Activated CD4-positive, alpha-beta T cell treated with anti-CD3 and anti-CD28 coated beads, Interleukin-2, amount 10 ng/mL, durations not matched to agents 24 days and 14 days (primary cell): ENCODE results near the gene TGM3. TPM values are rescaled to one million over a fixed set of nuclear protein-coding genes. Genes with fewer than 3 reads are reported as not detected.

Source experiments
- DNase-seq: peaks from one replicate; pipeline ENCODE4 v3.0.0; 2022
- H3K27ac Mint-ChIP-seq: one replicate; pipeline ENCODE4 v1.8.0; 2022; ENCODE audit warnings: mild to moderate bottlenecking, mixed read lengths
- H3K27me3 Mint-ChIP-seq: one replicate; pipeline ENCODE4 v1.8.0; 2022; ENCODE audit warnings: mixed read lengths
- H3K36me3 Mint-ChIP-seq: one replicate; pipeline ENCODE4 v1.8.0; 2022; ENCODE audit warnings: low read depth, mild to moderate bottlenecking, mixed read lengths
- H3K4me1 Mint-ChIP-seq: one replicate; pipeline ENCODE4 v1.8.0; 2021; ENCODE audit warnings: mixed read lengths
- H3K4me3 Mint-ChIP-seq: one replicate; pipeline ENCODE4 v1.8.0; 2022; ENCODE audit warnings: mild to moderate bottlenecking, moderate library complexity, mixed read lengths
- H3K9me3 Mint-ChIP-seq: one replicate; pipeline ENCODE4 v1.8.0; 2021; ENCODE audit warnings: mixed read lengths
- intact Hi-C: fragments of 100-400 bp; cut with micrococcal nuclease; formaldehyde crosslinking; loops from one replicate; pipeline ENCODE4 v1.15.1; 2023
- total RNA-seq: library from RNA; stranded (reverse); gene quantifications from 2 replicates; pipeline ENCODE4 v1.2.3, GENCODE V29; 2022

Gene TGM3
- total RNA-seq, 1 donor from 2014 or later, result not detected

DNA sequence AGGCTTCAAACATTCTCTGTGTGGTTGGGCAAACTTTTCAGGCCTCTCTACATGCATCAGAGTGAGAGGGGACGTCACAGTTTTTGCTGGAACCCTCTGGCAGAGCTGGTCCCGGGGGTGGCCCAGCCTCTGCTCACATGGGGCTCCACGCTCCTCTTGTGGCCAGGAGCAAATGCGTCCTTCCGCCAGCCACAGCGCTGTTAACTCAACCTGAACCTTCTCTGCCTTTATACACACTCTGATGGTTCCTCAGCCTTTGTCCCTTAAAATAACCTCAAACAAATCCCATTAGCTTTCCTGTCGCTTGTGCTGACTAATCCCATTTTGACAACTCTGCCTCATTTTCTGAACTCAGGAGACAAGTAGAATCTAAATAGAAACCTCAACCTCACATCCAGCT is 45.5 kb downstream of the TGM3 start:
- no peaks in the 10 kb centered on the region for H3K4me1 Mint-ChIP-seq
- H3K27me3 Mint-ChIP-seq, result peaks cover 3% of the 10 kb centered on the region
- no peaks in the 10 kb centered on the region for H3K36me3 Mint-ChIP-seq
- DNase-seq, result no peak
- H3K27ac Mint-ChIP-seq, result no peak overlapping the region
- intact Hi-C loops, result no loop called here
- no peak overlapping the region for H3K4me3 Mint-ChIP-seq
- H3K9me3 Mint-ChIP-seq, result no peaks in the 10 kb centered on the region

DNA sequence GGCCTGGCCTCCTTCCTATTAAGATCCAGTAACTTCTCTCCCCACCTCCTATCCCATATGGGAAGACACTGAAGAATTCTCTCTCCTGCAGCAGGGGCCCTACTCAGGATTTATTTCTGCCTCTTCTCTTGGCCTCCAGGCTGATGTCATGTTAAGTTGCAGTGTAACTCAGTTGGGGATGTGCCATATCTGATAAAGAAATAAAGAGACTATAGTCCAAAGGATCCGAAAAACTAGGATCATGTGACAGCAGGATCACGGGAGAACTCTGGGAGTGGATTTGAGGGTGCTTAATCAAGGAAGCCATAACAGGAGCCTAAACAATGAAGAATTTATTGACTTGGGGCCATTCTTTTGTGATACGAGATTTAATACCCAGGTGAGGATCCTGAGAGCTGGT is 46.4 kb downstream of the TGM3 start:
- no peak overlapping the region for H3K4me3 Mint-ChIP-seq
- intact Hi-C loops, result no loop called here
- DNase-seq, result no peak
- no peaks in the 10 kb centered on the region for H3K4me1 Mint-ChIP-seq
- no peak overlapping the region for H3K27ac Mint-ChIP-seq
- H3K9me3 Mint-ChIP-seq, result no peaks in the 10 kb centered on the region
- H3K36me3 Mint-ChIP-seq, result no peaks in the 10 kb centered on the region
- peaks cover 3% of the 10 kb centered on the region for H3K27me3 Mint-ChIP-seq

DNA sequence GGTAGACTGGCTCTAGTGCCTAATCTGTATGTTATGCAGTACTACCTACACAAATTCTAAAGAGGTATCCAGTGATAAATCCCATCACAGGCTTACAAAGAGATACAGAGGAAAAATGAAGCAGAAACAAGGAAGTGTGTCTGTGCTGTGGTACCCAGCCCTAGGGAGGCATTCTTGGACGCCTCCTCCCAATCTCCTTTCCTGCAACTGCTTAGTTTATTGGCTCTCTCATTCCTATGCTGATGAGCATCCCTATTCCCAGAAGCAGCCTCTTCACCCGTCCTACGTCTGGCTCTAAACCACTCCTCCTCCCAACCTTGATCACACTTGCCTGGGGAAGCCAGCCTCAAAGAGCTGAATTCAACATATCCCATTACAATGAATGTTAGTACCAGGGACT is 50.4 kb downstream of the TGM3 start:
- intact Hi-C loops, result no loop called here
- DNase-seq, result no peak

DNA sequence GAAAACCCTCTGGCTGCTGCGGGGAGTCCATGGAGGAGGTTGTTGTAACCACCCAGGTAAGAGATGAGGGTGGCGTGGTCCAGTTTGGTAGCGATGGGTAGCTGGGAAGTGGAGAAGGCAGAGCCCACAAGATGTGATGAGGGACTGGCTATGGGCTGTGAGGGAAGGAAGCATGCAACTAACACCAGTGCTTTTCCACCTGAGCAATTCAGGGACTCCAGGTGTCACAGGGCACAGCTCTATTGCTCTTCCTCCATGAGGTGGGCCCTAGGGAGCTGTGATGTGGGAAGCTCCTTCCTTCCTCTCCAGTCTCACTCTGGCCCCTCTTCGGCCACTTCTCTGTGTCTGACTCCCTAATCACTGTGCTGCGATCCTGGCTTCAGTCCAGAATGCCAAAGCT is 52.5 kb downstream of the TGM3 start:
- H3K27me3 Mint-ChIP-seq, result peaks cover 14% of the 10 kb centered on the region
- no peaks in the 10 kb centered on the region for H3K9me3 Mint-ChIP-seq
- intact Hi-C loops, result no loop called here
- H3K27ac Mint-ChIP-seq, result no peak overlapping the region
- peaks cover 4% of the 10 kb centered on the region for H3K4me1 Mint-ChIP-seq
- DNase-seq, result no peak
- no peaks in the 10 kb centered on the region for H3K36me3 Mint-ChIP-seq
- no peak overlapping the region for H3K4me3 Mint-ChIP-seq

More for the DNA sequence above, 50.4 kb downstream of the TGM3 start:
- no peaks in the 10 kb centered on the region for H3K36me3 Mint-ChIP-seq
- no peaks in the 10 kb centered on the region for H3K4me1 Mint-ChIP-seq
- H3K4me3 Mint-ChIP-seq, result no peak overlapping the region
- no peak overlapping the region for H3K27ac Mint-ChIP-seq
- H3K27me3 Mint-ChIP-seq, result peaks cover 11% of the 10 kb centered on the region
- H3K9me3 Mint-ChIP-seq, result no peaks in the 10 kb centered on the region

DNA sequence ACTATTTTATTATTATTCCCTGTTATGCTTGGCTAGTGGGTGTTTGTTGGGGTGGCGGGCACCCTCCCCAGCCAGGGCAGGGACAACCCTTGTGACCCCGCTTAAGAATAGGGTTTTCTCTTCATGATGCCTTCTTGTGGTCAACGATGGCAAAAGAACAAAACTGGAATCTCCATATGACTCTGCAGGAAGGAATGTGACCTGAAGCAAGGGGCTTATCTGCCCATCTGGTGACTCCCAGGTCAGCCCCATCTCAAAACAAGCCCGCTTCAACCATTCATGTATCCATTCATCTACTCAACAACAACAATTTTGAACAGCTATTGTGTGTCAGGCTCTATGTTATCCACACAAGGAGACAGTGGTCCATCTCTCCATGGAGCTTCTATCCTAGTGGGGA is 54.0 kb downstream of the TGM3 start:
- Mint-ChIP-seq H3K27ac (no peak overlapping the region), H3K4me3 (no peak overlapping the region), H3K4me1 (peaks cover 4% of the 10 kb centered on the region), H3K9me3 (no peaks in the 10 kb centered on the region), H3K27me3 (peaks cover 26% of the 10 kb centered on the region), H3K36me3 (no peaks in the 10 kb centered on the region)
- intact Hi-C loops, result no loop called here
- DNase-seq, result no peak

DNA sequence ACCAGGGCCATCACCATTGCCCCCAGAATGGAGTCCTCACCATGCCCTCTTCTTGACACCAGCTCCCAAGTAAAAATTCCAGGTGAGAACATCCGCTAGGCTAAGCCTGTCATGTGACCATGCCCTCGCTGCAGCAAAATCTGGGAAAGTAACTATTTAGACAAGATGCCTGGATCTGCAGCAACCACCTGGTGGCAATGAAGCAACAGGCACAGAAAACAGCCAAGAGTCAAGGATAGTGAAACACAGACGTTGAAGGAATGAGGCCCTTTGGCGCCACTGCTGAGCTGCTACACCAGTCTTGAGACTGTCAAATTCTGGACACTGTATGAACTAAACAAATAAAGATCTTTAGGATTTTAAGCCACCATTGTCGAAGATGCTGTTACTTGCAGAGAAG is 54.8 kb downstream of the TGM3 start:
- peaks cover 33% of the 10 kb centered on the region for H3K27me3 Mint-ChIP-seq

DNA sequence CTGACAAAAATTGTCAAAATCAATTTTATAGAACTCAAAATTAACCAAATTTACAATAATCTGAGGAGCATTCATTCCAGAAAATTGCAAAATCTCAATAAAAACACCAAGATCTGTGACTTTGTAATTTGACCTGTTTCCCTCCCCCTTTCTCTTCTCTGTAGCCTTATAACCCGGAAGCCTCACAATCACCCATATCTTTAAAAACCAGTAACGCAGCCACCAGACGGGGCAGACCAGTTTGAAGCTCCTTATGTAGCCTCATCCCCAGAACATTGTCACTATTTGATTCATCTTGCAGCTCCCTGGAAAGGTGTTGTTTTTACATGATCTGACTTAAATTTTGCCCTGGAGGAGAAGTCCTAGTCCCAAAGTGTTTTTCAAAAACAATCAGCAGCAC is 57.4 kb downstream of the TGM3 start:
- H3K9me3 Mint-ChIP-seq, result no peaks in the 10 kb centered on the region
- intact Hi-C loops, result no loop called here
- peaks cover 4% of the 10 kb centered on the region for H3K4me1 Mint-ChIP-seq
- no peaks in the 10 kb centered on the region for H3K36me3 Mint-ChIP-seq
- DNase-seq, result no peak
- H3K27ac Mint-ChIP-seq, result no peak overlapping the region
- peaks cover 44% of the 10 kb centered on the region for H3K27me3 Mint-ChIP-seq
- H3K4me3 Mint-ChIP-seq, result no peak overlapping the region

More for the DNA sequence above, 54.8 kb downstream of the TGM3 start:
- intact Hi-C loops, result no loop called here
- H3K9me3 Mint-ChIP-seq, result no peaks in the 10 kb centered on the region
- H3K4me1 Mint-ChIP-seq, result peaks cover 4% of the 10 kb centered on the region
- H3K36me3 Mint-ChIP-seq, result no peaks in the 10 kb centered on the region
- no peak for DNase-seq
- no peak overlapping the region for H3K4me3 Mint-ChIP-seq
- H3K27ac Mint-ChIP-seq, result no peak overlapping the region

DNA sequence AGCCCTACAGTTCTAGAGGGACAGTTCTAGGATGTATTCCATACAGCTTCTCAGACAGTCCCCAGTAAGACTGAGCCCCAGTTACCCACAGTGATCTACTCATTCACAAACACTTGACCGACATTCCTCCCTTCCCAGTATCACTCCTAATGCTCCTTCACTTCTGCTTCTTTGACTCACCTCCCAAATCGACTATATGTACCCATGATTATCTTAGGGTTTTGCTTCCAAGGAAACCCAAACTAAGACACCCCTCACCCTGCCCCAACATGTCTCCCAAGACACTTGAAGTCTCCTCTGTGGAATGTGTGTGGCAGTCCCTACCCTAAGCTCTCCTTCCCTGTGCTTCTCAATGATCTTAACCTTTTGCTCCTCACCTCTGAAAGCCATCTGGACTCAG is 61.3 kb downstream of the TGM3 start:
- H3K4me1 Mint-ChIP-seq, result peaks cover 3% of the 10 kb centered on the region
- H3K27me3 Mint-ChIP-seq, result peaks cover 62% of the 10 kb centered on the region
- no peak overlapping the region for H3K27ac Mint-ChIP-seq
- peaks cover 6% of the 10 kb centered on the region for H3K9me3 Mint-ChIP-seq
- no peak overlapping the region for H3K4me3 Mint-ChIP-seq
- intact Hi-C loops, result no loop called here
- H3K36me3 Mint-ChIP-seq, result peaks cover 2% of the 10 kb centered on the region
- DNase-seq, result no peak

DNA sequence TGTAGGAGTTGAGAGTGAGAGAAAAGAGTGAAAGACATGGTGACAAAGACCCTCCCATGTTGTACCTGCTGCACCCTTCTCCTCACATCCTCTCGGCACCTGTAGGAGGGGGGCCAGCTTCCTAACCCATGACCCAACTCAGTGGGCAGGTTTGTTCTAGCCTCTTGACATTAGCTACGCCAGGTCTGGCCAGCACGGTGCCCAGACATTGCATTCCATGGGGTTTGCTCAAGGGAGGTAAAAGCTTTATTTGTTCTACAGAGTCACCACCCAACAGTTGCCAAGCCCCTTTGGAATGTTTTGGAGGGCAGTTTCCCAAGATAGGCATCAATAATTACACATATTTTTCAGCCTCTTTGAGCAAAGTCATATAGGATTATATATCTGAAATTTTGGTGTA is 62.2 kb downstream of the TGM3 start:
- intact Hi-C loops, result no loop called here
- peaks cover 6% of the 10 kb centered on the region for H3K9me3 Mint-ChIP-seq
- H3K36me3 Mint-ChIP-seq, result peaks cover 2% of the 10 kb centered on the region
- H3K4me1 Mint-ChIP-seq, result no peaks in the 10 kb centered on the region
- no peak for DNase-seq
- peaks cover 61% of the 10 kb centered on the region for H3K27me3 Mint-ChIP-seq
- H3K27ac Mint-ChIP-seq, result no peak overlapping the region
- H3K4me3 Mint-ChIP-seq, result no peak overlapping the region

DNA sequence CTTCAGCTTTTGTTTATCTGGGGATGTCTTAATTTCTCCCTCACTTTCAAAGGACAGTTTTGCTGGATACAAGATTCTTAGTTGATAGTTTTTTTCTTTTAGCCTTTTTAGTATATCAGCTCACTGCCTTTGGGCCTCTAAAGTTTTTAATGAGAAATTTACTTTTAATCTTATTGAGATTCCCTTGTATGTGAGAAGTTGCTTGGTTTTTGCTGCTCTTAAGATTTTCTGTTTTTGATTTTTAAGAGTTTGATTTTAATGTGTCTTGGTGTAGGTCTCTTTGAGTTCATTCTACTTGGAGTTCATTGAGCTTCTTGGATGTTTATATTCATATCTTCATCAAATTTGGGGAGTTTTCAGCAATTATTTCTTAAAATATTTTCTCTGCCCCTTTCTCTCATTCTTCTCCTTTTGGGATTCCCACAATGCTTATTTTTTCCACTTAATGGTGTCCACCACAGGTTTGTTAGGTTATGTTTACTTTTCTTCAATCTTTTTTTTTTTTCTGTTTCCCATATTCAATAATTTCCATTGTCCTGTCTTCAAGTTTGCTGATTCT is 65.3 kb downstream of the TGM3 start:
- Mint-ChIP-seq H3K27me3 (peaks cover 48% of the 10 kb centered on the region), H3K9me3 (peaks cover 6% of the 10 kb centered on the region), H3K27ac (no peak overlapping the region)

DNA sequence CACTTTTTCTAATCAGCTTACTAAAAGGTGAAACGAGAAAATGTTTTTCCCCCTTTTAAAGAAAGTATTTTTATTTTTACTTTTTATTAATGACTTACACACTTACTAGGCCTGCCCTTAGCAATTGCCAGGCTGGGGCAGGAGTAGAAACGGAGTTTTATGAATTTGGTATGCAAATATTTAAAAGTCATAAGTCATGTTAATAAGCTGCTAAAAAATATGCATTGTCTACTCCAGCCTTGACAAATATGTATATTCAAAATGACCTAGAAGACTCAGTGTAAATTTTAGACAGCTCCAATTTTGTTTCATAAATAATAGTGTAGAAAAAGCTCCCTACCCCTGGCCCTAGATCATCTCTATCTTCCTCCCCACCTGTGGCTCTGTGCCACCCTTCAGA is 67.4 kb downstream of the TGM3 start:
- Mint-ChIP-seq H3K4me3 (no peak overlapping the region), H3K36me3 (peaks cover 2% of the 10 kb centered on the region), H3K9me3 (peaks cover 6% of the 10 kb centered on the region), H3K27me3 (peaks cover 51% of the 10 kb centered on the region), H3K27ac (no peak overlapping the region), H3K4me1 (no peaks in the 10 kb centered on the region)
- DNase-seq, result no peak
- intact Hi-C loops, result no loop called here

More for the DNA sequence above, 65.3 kb downstream of the TGM3 start:
- Mint-ChIP-seq H3K4me1 (no peaks in the 10 kb centered on the region), H3K4me3 (no peak overlapping the region), H3K36me3 (peaks cover 2% of the 10 kb centered on the region)
- intact Hi-C loops, result no loop called here
- no peak for DNase-seq

DNA sequence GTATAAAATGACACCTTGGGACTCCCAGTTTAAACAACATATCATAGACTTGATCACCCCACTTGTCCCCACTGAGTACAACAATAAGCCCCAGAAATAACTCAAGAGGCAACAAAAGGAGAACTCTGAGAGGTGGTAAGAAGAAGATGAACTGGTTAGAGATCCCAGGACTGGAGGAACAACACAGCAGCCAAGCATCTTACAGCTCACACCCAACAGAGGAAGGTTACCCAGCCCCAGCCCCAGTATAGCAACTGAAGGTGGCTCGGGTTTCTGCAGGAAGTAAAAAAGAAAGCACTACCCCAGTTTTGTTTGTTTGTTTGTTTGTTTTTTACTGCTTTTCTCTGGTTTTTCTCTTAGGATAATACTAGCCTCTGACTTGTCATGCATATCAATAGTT is 67.8 kb downstream of the TGM3 start:
- H3K9me3 Mint-ChIP-seq, result peaks cover 6% of the 10 kb centered on the region
- H3K27ac Mint-ChIP-seq, result no peak overlapping the region
- intact Hi-C loops, result no loop called here
- H3K36me3 Mint-ChIP-seq, result peaks cover 2% of the 10 kb centered on the region
- DNase-seq, result no peak
- peaks cover 55% of the 10 kb centered on the region for H3K27me3 Mint-ChIP-seq
- H3K4me3 Mint-ChIP-seq, result no peak overlapping the region
- H3K4me1 Mint-ChIP-seq, result no peaks in the 10 kb centered on the region

DNA sequence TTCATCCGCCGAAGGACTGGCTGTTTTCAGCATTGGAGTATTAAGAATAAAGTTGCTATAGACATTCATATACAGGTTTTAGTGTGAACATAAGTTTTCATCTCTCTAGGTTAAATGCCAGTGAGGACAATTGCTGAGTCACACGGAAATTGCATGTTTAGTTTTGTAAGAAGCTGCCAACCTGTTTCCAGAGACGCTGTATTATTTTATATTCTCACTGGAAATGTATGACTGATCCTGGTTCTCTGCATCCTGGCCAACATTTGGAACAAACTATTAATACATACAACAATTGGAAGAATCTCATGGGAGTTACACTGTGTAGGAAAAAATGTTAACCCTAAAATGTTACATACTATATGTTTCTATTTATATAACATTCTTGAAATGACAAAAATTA is 68.2 kb downstream of the TGM3 start:
- H3K27me3 Mint-ChIP-seq, result peaks cover 56% of the 10 kb centered on the region
- H3K27ac Mint-ChIP-seq, result no peak overlapping the region

DNA sequence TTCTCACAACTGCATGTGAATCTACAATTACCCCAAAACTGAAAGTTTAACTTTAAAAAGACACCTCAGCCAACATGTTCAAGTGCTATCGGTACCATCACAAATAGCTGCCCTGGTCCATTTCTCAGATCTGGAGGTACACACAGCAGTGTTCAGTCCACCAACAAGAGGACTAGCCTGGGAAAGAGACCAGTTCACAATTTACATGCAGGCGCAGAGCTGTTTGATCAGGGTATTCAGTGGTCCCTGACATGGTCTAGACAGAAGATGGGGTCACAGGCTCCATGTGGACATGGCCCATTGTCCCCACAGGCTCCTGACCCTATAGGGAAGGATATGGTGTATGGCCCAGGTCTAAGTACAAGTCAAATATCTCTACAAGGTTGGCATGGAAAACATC is 69.3 kb downstream of the TGM3 start:
- Mint-ChIP-seq H3K4me3 (no peak overlapping the region), H3K27me3 (peaks cover 52% of the 10 kb centered on the region), H3K4me1 (no peaks in the 10 kb centered on the region), H3K36me3 (peaks cover 2% of the 10 kb centered on the region), H3K9me3 (peaks cover 6% of the 10 kb centered on the region), H3K27ac (no peak overlapping the region)
- DNase-seq, result peak; percentile 39
- intact Hi-C loops, result no loop called here

More for the DNA sequence above, 68.2 kb downstream of the TGM3 start:
- Mint-ChIP-seq H3K9me3 (peaks cover 6% of the 10 kb centered on the region), H3K4me1 (no peaks in the 10 kb centered on the region), H3K4me3 (no peak overlapping the region), H3K36me3 (peaks cover 2% of the 10 kb centered on the region)
- DNase-seq, result no peak
- intact Hi-C loops, result no loop called here

DNA sequence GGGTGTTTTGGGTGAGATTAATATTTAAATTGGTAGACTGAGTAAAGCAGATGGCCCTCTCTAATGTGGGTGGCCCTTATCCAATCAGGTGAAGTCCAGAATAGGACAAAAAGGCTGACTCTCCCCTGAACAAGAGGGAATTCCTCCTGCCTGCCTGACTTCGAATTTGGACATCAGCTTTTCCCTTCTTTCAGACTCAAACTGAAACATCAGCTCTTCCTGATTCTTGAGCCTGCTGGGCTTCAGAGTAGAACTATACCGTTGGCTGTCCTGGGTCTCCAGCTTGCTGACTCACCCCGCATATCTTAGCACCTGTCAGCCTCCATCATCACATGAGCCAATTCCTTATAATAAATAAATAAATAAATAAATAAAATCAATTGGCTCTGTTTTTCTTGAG is 69.9 kb downstream of the TGM3 start:
- Mint-ChIP-seq H3K27ac (no peak overlapping the region), H3K9me3 (peaks cover 9% of the 10 kb centered on the region), H3K4me3 (no peak overlapping the region), H3K36me3 (peaks cover 2% of the 10 kb centered on the region), H3K4me1 (no peaks in the 10 kb centered on the region), H3K27me3 (peaks cover 52% of the 10 kb centered on the region)
- intact Hi-C loops, result no loop called here
- DNase-seq, result peak; percentile 34
